Kidney (tissue), 14 donors: ENCODE data around the gene RNF112. TPM values are rescaled to one million over a fixed set of nuclear protein-coding genes. Genes with fewer than 3 reads are reported as not detected.

Experiments
- DNase-seq, 5 donors: peaks; one replicate each; pipeline ENCODE4 v3.0.0-alpha.2; 2013 to 2020
- FAIRE-seq: peaks from 2 replicates; lab custom pipeline; 2012; peaks lifted over from hg19 to GRCh38; lab: Jason Lieb, UNC
- H3K27ac ChIP-seq, 2 donors: one replicate each; pipeline ENCODE4 v1.7.0; 2013; ENCODE audit warnings: low read depth in 2 of 2, low read length in 2 of 2, inconsistent platforms in 1 of 2
- H3K27me3 ChIP-seq: one replicate; pipeline ENCODE4 v1.7.1; 2013; ENCODE audit warnings: low read length, inconsistent platforms; ENCODE audit not compliant: control insufficient read depth, insufficient read depth
- H3K36me3 ChIP-seq, 3 donors: one replicate each; pipeline versions ENCODE4 v1.7.0 to v1.7.1; 2013; ENCODE audit warnings: low read length in 3 of 3, control low read depth in 1 of 3, inconsistent platforms in 1 of 3; ENCODE audit not compliant: insufficient read depth in 3 of 3, control insufficient read depth in 2 of 3
- H3K4me1 ChIP-seq, 3 donors: one replicate each; pipeline versions ENCODE4 v1.7.0 to v1.7.1; 2013; ENCODE audit warnings: low read length in 3 of 3, inconsistent platforms in 1 of 3, low read depth in 1 of 3; ENCODE audit not compliant: control insufficient read depth in 2 of 3, insufficient read depth in 2 of 3
- H3K4me3 ChIP-seq, 3 donors: one replicate each; pipeline versions ENCODE4 v1.7.0 to v1.8.1; 2013; ENCODE audit warnings: low read length in 3 of 3, control low read depth in 1 of 3, inconsistent platforms in 1 of 3
- H3K9ac ChIP-seq, 3 donors: one replicate each; pipeline versions ENCODE4 v1.7.0 to v1.7.1; 2013; ENCODE audit warnings: low read length in 3 of 3, control low read depth in 1 of 3, inconsistent platforms in 1 of 3
- H3K9me3 ChIP-seq, 3 donors: one replicate each; pipeline versions ENCODE4 v1.7.0 to v1.7.1; 2013; ENCODE audit warnings: low read length in 3 of 3, control low read depth in 1 of 3, inconsistent platforms in 1 of 3; ENCODE audit not compliant: control insufficient read depth in 2 of 3, insufficient read depth in 1 of 3
- CTCF ChIP-seq: IDR thresholded peaks from 3 replicates; pipeline ENCODE4 v1.5.1; 2012; ENCODE audit warnings: mild to moderate bottlenecking, moderate library complexity, borderline replicate concordance; ENCODE audit not compliant: insufficient read depth; ENCODE audit errors: extremely low read depth
- intact Hi-C: fragments of 100-400 bp; cut with DNase I; formaldehyde crosslinking; loops from one replicate; pipeline ENCODE4 v1.11.1; 2022
- polyA plus RNA-seq: library from polyadenylated mRNA; stranded (reverse); fragments of 350-450 nt; fragmentation: Illumina TruSeq; extraction: RNeasy Lipid Tissue Mini Kit (QIAGEN cat#74804); gene quantifications from one replicate; pipeline ENCODE4 v1.2.3, GENCODE V29; 2014; ENCODE audit warnings: low read depth, low replicate concordance; ENCODE audit not compliant: insufficient read depth
- total RNA-seq: library from RNA; stranded (reverse); fragmentation: NEBNext Ultra II Directional; extraction: Animal tissue kit (Norgen Biotek cat#: 25700); gene quantifications from one replicate; pipeline ENCODE4 v1.2.1, GENCODE V29; 2021
- donor health status: control.
- donor health status: control.
- donor health status: control.
- donor health status: control.
- donor health status: control.
- donor health status: DM: yes; HTN: yes; CAD: no.
- donor health status: Normal renal cell carcinoma (clear cell type).

Gene RNF112
- total and polyA plus RNA-seq, 2 donors from 2014 or later = 0.99 to 7.3 TPM

GRCh38 chr17:19409509-19409908 is 1.5 kb upstream of the RNF112 start:
- Histone ChIP-seq H3K36me3 (no peaks in the 10 kb centered on the region), H3K27ac (no peak overlapping the region), H3K4me3 (no peak overlapping the region), H3K27me3 (no peaks in the 10 kb centered on the region), H3K4me1 (no peaks in the 10 kb centered on the region), H3K9me3 (no peaks in the 10 kb centered on the region), H3K9ac (no peak overlapping the region)
- no peak for TF ChIP-seq CTCF
- intact Hi-C loops = no loop called here
- DNase-seq (no peak), FAIRE-seq (no peak)

DNA sequence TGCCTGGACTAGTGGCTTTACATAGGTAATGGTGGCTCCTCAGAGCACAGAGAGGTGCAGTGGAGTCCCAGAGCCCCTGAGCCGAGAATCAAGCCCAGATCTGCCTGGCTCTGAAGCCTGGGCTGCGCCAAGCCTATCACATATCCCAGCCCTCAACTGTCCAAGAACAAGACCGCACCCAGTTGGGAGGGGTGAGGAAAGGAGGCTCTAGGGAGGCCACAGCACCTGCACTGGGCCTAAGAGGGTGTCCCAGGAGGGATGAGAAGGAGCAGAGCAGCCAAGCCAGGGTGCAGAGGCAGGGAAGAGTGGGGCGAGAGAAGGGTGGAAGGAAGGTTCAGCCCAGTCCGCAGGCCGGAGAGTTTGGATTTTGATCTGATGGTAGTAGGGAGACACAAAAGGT is 941 bp upstream of the RNF112 start:
- no peaks in the 10 kb centered on the region for H3K4me1 ChIP-seq
- no peaks in the 10 kb centered on the region for H3K9me3 ChIP-seq
- H3K27ac ChIP-seq = no peak overlapping the region
- no peak for TF ChIP-seq CTCF
- intact Hi-C loops = no loop called here
- DNase-seq (no peak), FAIRE-seq (no peak)
- no peaks in the 10 kb centered on the region for H3K36me3 ChIP-seq
- H3K9ac ChIP-seq = no peak overlapping the region
- H3K4me3 ChIP-seq = no peak overlapping the region
- H3K27me3 ChIP-seq = no peaks in the 10 kb centered on the region

GRCh38 chr17:19411631-19412030 is 599 bp downstream of the RNF112 start:
- H3K27me3 ChIP-seq = no peaks in the 10 kb centered on the region
- no peaks in the 10 kb centered on the region for H3K36me3 ChIP-seq
- no peaks in the 10 kb centered on the region for H3K4me1 ChIP-seq
- intact Hi-C loops = no loop called here
- DNase-seq = peak in 1 of 5 donors; percentile 37
- FAIRE-seq = no peak
- no peak for TF ChIP-seq CTCF
- no peak overlapping the region for H3K9ac ChIP-seq
- no peak overlapping the region for H3K4me3 ChIP-seq
- no peak overlapping the region for H3K27ac ChIP-seq
- no peaks in the 10 kb centered on the region for H3K9me3 ChIP-seq

DNA sequence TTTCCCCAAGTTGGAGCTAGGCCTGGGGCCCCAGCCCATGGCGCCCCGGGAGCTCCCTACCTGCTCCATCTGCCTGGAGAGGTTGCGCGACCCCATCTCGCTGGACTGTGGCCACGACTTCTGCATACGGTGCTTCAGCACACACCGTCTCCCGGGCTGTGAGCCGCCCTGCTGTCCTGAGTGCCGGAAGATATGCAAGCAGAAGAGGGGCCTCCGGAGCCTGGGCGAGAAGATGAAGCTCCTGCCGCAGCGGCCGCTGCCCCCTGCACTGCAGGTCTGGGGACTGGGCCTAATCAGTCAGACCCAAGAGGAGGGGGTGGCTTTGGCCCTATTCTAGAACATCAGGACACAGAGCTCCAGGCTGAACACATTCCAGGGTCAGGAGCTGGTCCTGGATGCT is 1.5 kb downstream of the RNF112 start:
- FAIRE-seq = no peak
- H3K27ac ChIP-seq = no peak overlapping the region
- no peaks in the 10 kb centered on the region for H3K9me3 ChIP-seq
- intact Hi-C loops = no loop called here
- DNase-seq = no peak
- H3K27me3 ChIP-seq = no peaks in the 10 kb centered on the region
- no peak overlapping the region for H3K4me3 ChIP-seq
- no peaks in the 10 kb centered on the region for H3K4me1 ChIP-seq
- no peaks in the 10 kb centered on the region for H3K36me3 ChIP-seq
- H3K9ac ChIP-seq = no peak overlapping the region
- TF ChIP-seq CTCF = no peak
